HepG2 (cell line): ENCODE data around the gene GFOD1. TPM values are rescaled to one million over a fixed set of nuclear protein-coding genes. Genes with fewer than 3 reads are reported as not detected.

Experiments
- ATAC-seq: fragments of 200-7000 bp; cut with Tn5 transposase; 3 replicates; pipeline ENCODE4 v1.9.1; 2020; ENCODE audit warnings: mild to moderate bottlenecking, moderate library complexity
- BruUV-seq: library from RNA; stranded (reverse); fragments of 400-500 nt; replicated peaks from 2 replicates; lab custom pipeline; 2021; lab: Mats Ljungman, UMichigan
- CTCF ChIA-PET: fragments of 300-600 bp; formaldehyde crosslinking; extraction: SDS; loops from one replicate; lab custom pipeline; 2021; ENCODE audit warnings: low total read pairs, inconsistent platforms, low intra/inter-chr PET ratio; lab: Yijun Ruan, JAX
- POLR2A ChIA-PET: fragments of 350-600 bp; sonication (Branson Sonifier 250); formaldehyde crosslinking; loops from one replicate; lab custom pipeline; 2020; ENCODE audit warnings: antibody characterized with exemption, inconsistent platforms; lab: Yijun Ruan, JAX
- DNase-seq: peaks from one replicate; pipeline ENCODE4 v3.0.0-alpha.2; 2015; ENCODE audit warnings: low spot score
- FAIRE-seq: peaks from 3 replicates; lab custom pipeline; 2011; peaks lifted over from hg19 to GRCh38; lab: Jason Lieb, UNC
- H2AFZ ChIP-seq: one replicate; pipeline ENCODE4 v1.6.1; 2011; ENCODE audit warnings: low read length, inconsistent platforms
- H3K27ac ChIP-seq: fragments of 300-600 bp; 3 replicates; pipeline ENCODE4 v1.8.0; 2011; ENCODE audit warnings: mixed run types, mild to moderate bottlenecking, mixed read lengths, low read length, inconsistent platforms; ENCODE audit not compliant: insufficient read depth; ENCODE audit errors: extremely low read length
- H3K27me3 ChIP-seq, 2 experiments: fragments of 200-600 bp in 1 of 2; 2 replicates in 1 of 2; 3 replicates in 1 of 2; pipeline versions ENCODE4 v1.6.0 to v1.8.0; 2011; ENCODE audit warnings: low read length in 2 of 2, mild to moderate bottlenecking in 2 of 2, moderate library complexity in 2 of 2, inconsistent platforms in 1 of 2; ENCODE audit not compliant: insufficient read depth in 2 of 2, control insufficient read depth in 1 of 2
- H3K36me3 ChIP-seq, 2 experiments: fragments of 200-600 bp in 1 of 2; replicated peaks in 1 of 2; 2 replicates in 1 of 2; 3 replicates in 1 of 2; pipeline versions ENCODE4 v1.5.1 to v1.8.0; 2011; ENCODE audit warnings: low read length in 2 of 2, inconsistent platforms in 1 of 2; ENCODE audit not compliant: insufficient read depth in 2 of 2, control insufficient read depth in 1 of 2
- H3K4me1 ChIP-seq: 2 replicates; pipeline ENCODE4 v1.5.1; 2012; ENCODE audit warnings: low read length, inconsistent platforms; ENCODE audit not compliant: insufficient read depth
- H3K4me2 ChIP-seq: 2 replicates; pipeline ENCODE4 v1.6.0; 2011; ENCODE audit warnings: low read depth, low read length, inconsistent platforms
- H3K4me3 ChIP-seq, 3 experiments: fragments of 200-600 bp in 1 of 3; sonication (generic), shearing (Covaris generic) in 1 of 3; replicated peaks in 1 of 3; 2 replicates each; pipeline ENCODE4 v1.5.1; 2011 to 2016; ENCODE audit warnings: low read length in 3 of 3, inconsistent platforms in 2 of 3, low read depth in 2 of 3, mild to moderate bottlenecking in 2 of 3, control low read depth in 1 of 3, mixed read lengths in 1 of 3; ENCODE audit not compliant: insufficient read depth in 1 of 3
- H3K79me2 ChIP-seq: one replicate; pipeline ENCODE4 v1.6.1; 2011; ENCODE audit warnings: low read length, inconsistent platforms; ENCODE audit not compliant: insufficient read depth
- H3K9ac ChIP-seq: 2 replicates; pipeline ENCODE4 v1.6.0; 2011; ENCODE audit warnings: mild to moderate bottlenecking, low read depth, low read length, inconsistent platforms; ENCODE audit not compliant: insufficient read depth
- H3K9me3 ChIP-seq: 2 replicates; pipeline ENCODE4 v1.5.1; 2012; ENCODE audit warnings: mild to moderate bottlenecking, low read length
- H4K20me1 ChIP-seq: 2 replicates; pipeline ENCODE4 v1.6.0; 2011; ENCODE audit warnings: inconsistent platforms, mild to moderate bottlenecking, low read length, moderate library complexity; ENCODE audit not compliant: insufficient read depth
- LCORL ChIP-seq, 2 experiments: fragments of 450-650 bp in 1 of 2; sonication (generic) in 1 of 2; formaldehyde crosslinking in 1 of 2; IDR thresholded peaks; 2 replicates each; pipeline versions ENCODE4 v1.5.0 to v1.6.1; 2017 to 2020; ENCODE audit warnings: antibody characterized with exemption in 1 of 2, missing genetic modification reagents in 1 of 2
- WGBS: methylation state at CpG from one replicate; pipeline ENCODE4 v1.1.6; 2017; ENCODE audit warnings: low lambda C conversion rate; 5-methylcytosine and 5-hydroxymethylcytosine counted together
- in situ Hi-C: cut with HindIII; loops from 2 replicates; pipeline ENCODE4 v1.10.0; 2017; ENCODE audit warnings: low pct_unique_long_range_greater_than_20kb; ENCODE audit not compliant: extremely low pct_ligation_motif_present
- intact Hi-C: fragments of 100-400 bp; cut with micrococcal nuclease; formaldehyde crosslinking; loops from one replicate; pipeline ENCODE4 v1.10.0; 2022; ENCODE audit not compliant: unreplicated experiment
- polyA plus RNA-seq, 8 experiments: library from polyadenylated mRNA; depleted of rRNA in 3 of 8; stranded (reverse) in 7 of 8; unstranded in 1 of 8; fragments of >200 nt; fragmentation: Illumina TruSeq in 4 of 8; extraction: Trizol in 4 of 8; gene quantifications; 2 replicates each; pipeline versions ENCODE4 v1.2.1 to v1.2.3, GENCODE V29; 2011 to 2016; ENCODE audit warnings: low read depth in 4 of 8, missing spikeins in 1 of 8, mixed read lengths in 1 of 8; ENCODE audit not compliant: insufficient read depth in 1 of 8
- total RNA-seq, 5 experiments: library from RNA; depleted of rRNA; stranded (reverse); fragments of >200 nt; fragmentation: Illumina TruSeq; extraction: Trizol; gene quantifications; 2 replicates each; pipeline ENCODE4 v1.2.3, GENCODE V29; 2016; ENCODE audit warnings: low read depth in 1 of 5
- TF ChIP-seq, protein P1 (sequence below): sonication (generic); formaldehyde crosslinking; conservative IDR thresholded peaks from 2 replicates; pipeline ENCODE4 v1.4.0; 2020; ENCODE audit warnings: mild to moderate bottlenecking, missing genetic modification reagents, moderate library complexity
- TF ChIP-seq, protein P2 (sequence below): sonication (generic); formaldehyde crosslinking; IDR thresholded peaks from 2 replicates; pipeline ENCODE4 v1.4.0; 2020; ENCODE audit warnings: missing genetic modification reagents

The GFOD1 gene
- total and polyA plus RNA-seq, 2 of the 13 experiments (the other 11 are each of a cell fraction or from before 2014, with no cell fraction given): 1.9 to 6.4 TPM

DNA sequence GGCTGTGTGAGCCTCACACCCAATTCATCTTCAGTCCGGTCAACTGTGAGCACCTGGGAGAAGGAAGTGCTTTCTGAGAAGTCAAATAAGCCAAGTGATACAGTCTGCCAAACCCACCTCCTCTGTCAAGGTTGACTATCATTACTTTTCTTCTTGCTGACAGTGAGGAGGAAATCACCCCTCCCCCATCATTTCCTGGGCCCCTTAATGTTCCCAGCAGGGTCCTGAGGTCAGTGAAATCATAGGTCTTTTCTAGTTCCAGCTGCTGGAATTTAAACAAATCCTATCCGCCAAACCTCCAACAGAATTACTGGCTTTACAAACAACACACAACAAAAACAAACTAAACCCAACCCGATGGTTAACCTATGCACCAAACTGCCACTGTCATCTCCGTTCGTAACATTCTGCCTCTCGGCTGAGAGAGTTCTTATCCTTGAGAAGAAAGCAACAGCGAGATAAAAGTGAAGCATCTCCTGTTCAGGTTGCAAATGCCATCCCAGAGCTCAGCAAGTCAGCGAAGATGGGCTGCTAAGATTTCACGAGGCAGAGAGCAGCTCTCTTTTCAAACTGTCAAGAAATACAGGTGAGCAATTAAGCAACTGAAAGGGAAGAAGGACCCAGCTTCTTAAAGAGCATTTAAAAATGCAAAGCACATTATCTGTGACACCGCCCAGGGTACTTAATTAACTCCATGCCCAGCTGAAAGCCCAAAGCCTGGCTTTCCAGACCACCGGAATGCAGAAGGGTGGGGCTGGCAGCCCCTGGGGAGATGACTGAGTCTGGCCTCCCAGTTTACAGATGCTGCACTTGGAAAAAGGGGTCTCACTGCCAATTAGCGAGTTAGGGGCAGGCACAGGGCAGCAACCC is 24.7 kb downstream of the GFOD1 start:
- Histone ChIP-seq H2AFZ (peak overlapping the region; percentile 13), H3K4me3 (no peak overlapping the region), H3K4me2 (peak overlapping the region; percentile 25), H4K20me1 (no peaks in the 10 kb centered on the region), H3K9ac (no peak overlapping the region), H3K27ac (no peak overlapping the region), H3K4me1 (peaks cover 25% of the 10 kb centered on the region), H3K9me3 (no peaks in the 10 kb centered on the region), H3K27me3 (no peaks in the 10 kb centered on the region), H3K36me3 (no peaks in the 10 kb centered on the region), H3K79me2 (no peaks in the 10 kb centered on the region)
- DNase-seq (no peak), FAIRE-seq (no peak), ATAC-seq (no peak)
- intact Hi-C loops (no loop called here), in situ Hi-C loops (no loop called here)
- ChIA-PET POLR2A (no interaction called here), CTCF (no interaction called here)
- TF ChIP-seq LCORL (IDR thresholded peaks at IDR 0.05): no peak
- TF ChIP-seq LCORL (CRISPR knock-in tag; IDR thresholded peaks at IDR 0.05): no peak
- TF ChIP-seq, protein P1, sequence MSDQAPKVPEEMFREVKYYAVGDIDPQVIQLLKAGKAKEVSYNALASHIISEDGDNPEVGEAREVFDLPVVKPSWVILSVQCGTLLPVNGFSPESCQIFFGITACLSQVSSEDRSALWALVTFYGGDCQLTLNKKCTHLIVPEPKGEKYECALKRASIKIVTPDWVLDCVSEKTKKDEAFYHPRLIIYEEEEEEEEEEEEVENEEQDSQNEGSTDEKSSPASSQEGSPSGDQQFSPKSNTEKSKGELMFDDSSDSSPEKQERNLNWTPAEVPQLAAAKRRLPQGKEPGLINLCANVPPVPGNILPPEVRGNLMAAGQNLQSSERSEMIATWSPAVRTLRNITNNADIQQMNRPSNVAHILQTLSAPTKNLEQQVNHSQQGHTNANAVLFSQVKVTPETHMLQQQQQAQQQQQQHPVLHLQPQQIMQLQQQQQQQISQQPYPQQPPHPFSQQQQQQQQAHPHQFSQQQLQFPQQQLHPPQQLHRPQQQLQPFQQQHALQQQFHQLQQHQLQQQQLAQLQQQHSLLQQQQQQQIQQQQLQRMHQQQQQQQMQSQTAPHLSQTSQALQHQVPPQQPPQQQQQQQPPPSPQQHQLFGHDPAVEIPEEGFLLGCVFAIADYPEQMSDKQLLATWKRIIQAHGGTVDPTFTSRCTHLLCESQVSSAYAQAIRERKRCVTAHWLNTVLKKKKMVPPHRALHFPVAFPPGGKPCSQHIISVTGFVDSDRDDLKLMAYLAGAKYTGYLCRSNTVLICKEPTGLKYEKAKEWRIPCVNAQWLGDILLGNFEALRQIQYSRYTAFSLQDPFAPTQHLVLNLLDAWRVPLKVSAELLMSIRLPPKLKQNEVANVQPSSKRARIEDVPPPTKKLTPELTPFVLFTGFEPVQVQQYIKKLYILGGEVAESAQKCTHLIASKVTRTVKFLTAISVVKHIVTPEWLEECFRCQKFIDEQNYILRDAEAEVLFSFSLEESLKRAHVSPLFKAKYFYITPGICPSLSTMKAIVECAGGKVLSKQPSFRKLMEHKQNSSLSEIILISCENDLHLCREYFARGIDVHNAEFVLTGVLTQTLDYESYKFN (CRISPR knock-in tag): peak; percentile 42; the same call in 1 of the 2 replicates
- TF ChIP-seq, protein P2, sequence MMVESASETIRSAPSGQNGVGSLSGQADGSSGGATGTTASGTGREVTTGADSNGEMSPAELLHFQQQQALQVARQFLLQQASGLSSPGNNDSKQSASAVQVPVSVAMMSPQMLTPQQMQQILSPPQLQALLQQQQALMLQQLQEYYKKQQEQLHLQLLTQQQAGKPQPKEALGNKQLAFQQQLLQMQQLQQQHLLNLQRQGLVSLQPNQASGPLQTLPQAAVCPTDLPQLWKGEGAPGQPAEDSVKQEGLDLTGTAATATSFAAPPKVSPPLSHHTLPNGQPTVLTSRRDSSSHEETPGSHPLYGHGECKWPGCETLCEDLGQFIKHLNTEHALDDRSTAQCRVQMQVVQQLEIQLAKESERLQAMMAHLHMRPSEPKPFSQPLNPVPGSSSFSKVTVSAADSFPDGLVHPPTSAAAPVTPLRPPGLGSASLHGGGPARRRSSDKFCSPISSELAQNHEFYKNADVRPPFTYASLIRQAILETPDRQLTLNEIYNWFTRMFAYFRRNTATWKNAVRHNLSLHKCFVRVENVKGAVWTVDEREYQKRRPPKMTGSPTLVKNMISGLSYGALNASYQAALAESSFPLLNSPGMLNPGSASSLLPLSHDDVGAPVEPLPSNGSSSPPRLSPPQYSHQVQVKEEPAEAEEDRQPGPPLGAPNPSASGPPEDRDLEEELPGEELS: peak; percentile 59; the same call in 1 of the 2 replicates
- WGBS: 72% methylated on average over 12 of the region's 12 CpGs
- BruUV-seq: no TSS peak
